Naive thymus-derived CD8-positive, alpha-beta T cell (primary cell): Measurements from ENCODE around the gene PTK7. TPM values are rescaled to one million over a fixed set of nuclear protein-coding genes. Genes with fewer than 3 reads are reported as not detected.
A peak's percentile ranks its signal among the peaks of the same experiment; 100 is the strongest.
"Not testable (repeated sequence)": the region's sequence is repeated elsewhere in the genome, so short reads cannot be mapped to it uniquely, and the experiment has no call there.

Source experiments
- ATAC-seq, 2 donors: fragments of 150-1000 bp; cut with Tn5 transposase in 1 of 2; sonication (Bioruptor Pico), chemical (Tn5 transposase) in 1 of 2; 1 replicate in 1 of 2; 2 replicates in 1 of 2; pipeline ENCODE4 v1.10.0; 2021; ENCODE audit warnings: mild to moderate bottlenecking in 2 of 2, moderate library complexity in 2 of 2
- POLR2A ChIA-PET: fragments of 350-600 bp; sonication (Branson Sonifier 250); formaldehyde crosslinking; loops from one replicate; lab custom pipeline; 2021; ENCODE audit warnings: antibody characterized with exemption; lab: Charles Lee
- DNase-seq, 10 donors: peaks; one replicate each; pipeline versions ENCODE4 v3.0.0 to v3.0.0-alpha.2; 2020 to 2022
- H3K27ac Mint-ChIP-seq, 10 donors: one replicate each; pipeline ENCODE4 v1.8.0; 2020 to 2022; ENCODE audit warnings: mild to moderate bottlenecking in 10 of 10, mixed read lengths in 10 of 10, moderate library complexity in 4 of 10, inconsistent platforms in 1 of 10
- H3K27me3 Mint-ChIP-seq, 5 donors: one replicate each; pipeline ENCODE4 v1.8.0; 2021 to 2022; ENCODE audit warnings: mixed read lengths in 5 of 5
- H3K36me3 Mint-ChIP-seq, 3 donors: one replicate each; pipeline ENCODE4 v1.8.0; 2020 to 2022; ENCODE audit warnings: mixed read lengths in 3 of 3, mild to moderate bottlenecking in 2 of 3, inconsistent platforms in 1 of 3
- H3K4me1 Mint-ChIP-seq, 4 donors: one replicate each; pipeline ENCODE4 v1.8.0; 2021 to 2022; ENCODE audit warnings: mixed read lengths in 4 of 4
- H3K4me3 Mint-ChIP-seq, 10 donors: one replicate each; pipeline ENCODE4 v1.8.0; 2020 to 2022; ENCODE audit warnings: mild to moderate bottlenecking in 10 of 10, mixed read lengths in 10 of 10, moderate library complexity in 6 of 10, inconsistent platforms in 1 of 10
- H3K9me3 Mint-ChIP-seq, 9 donors: one replicate each; pipeline ENCODE4 v1.8.0; 2020 to 2022; ENCODE audit warnings: mixed read lengths in 9 of 9, mild to moderate bottlenecking in 3 of 9, inconsistent platforms in 1 of 9, moderate library complexity in 1 of 9
- polyA plus RNA-seq, 3 donors: library from polyadenylated mRNA; unstranded; fragments of 300-500 nt; fragmentation: Illumina TruSeq; gene quantifications; one replicate each; pipeline ENCODE4 v1.2.3, GENCODE V29; 2021
- total RNA-seq, 8 experiments: library from RNA in 2 of 8; stranded (reverse) in 2 of 8; gene quantifications; one replicate each; pipeline ENCODE4 v1.2.3 and lab custom pipeline; 2021 to 2026

PTK7 gene
- total and polyA plus RNA-seq, 5 experiments from 2014 or later: 6.5 to 22.2 (median 14.8) TPM; not detected in 1

- Mint-ChIP-seq H3K4me1 (peaks cover 5 to 11% (median 9%) of the 10 kb centered on the region in 4 donors), H3K36me3 (peaks cover 0 to 32% (median 17%) of the 10 kb centered on the region in 3 donors), H3K27me3 (peaks cover 8 to 23% (median 13%) of the 10 kb centered on the region in 5 donors), H3K27ac (peak overlapping the region in 1 of 10 donors; percentile 27), H3K9me3 (no peaks in the 10 kb centered on the region), H3K4me3 (peak overlapping the region; percentile 55 to 79 (median 66))
- ATAC-seq: peak; percentile 29 to 51
- POLR2A ChIA-PET: interaction anchor here (0.6 to 0.7 kb wide), 2 partner anchors 12 to 997 kb away, joined by 3 to 5 read pairs; no protein-coding TSS in a partner anchor
- peak in 3 of 10 donors; percentile 13 to 43 (median 33) for DNase-seq
These were observed 584 bp downstream of the PTK7 start for GRCh38 chr6:43076464-43077332.

GRCh38 chr6:43077333-43077809 lies 1.3 kb downstream of the PTK7 start:
- Mint-ChIP-seq H3K9me3 (no peaks in the 10 kb centered on the region), H3K4me3 (peak overlapping the region; percentile 55 to 79 (median 66)), H3K27me3 (peaks cover 8 to 23% (median 13%) of the 10 kb centered on the region in 5 donors), H3K27ac (peak overlapping the region in 1 of 10 donors; percentile 15), H3K4me1 (peaks cover 3 to 11% (median 9%) of the 10 kb centered on the region in 4 donors), H3K36me3 (peaks cover 0 to 26% (median 10%) of the 10 kb centered on the region in 3 donors)
- ATAC-seq (no peak), DNase-seq (peak in 1 of 10 donors; percentile 59)
- POLR2A ChIA-PET: interaction anchor here (0.7 kb wide), 1 partner anchor 13 kb away, joined by 3 read pairs; no protein-coding TSS in a partner anchor

GRCh38 chr6:43077981-43078511 lies 1.9 kb downstream of the PTK7 start:
- H3K9me3 Mint-ChIP-seq: no peaks in the 10 kb centered on the region
- peak in 1 of 10 donors; percentile 36 for DNase-seq
- H3K36me3 Mint-ChIP-seq: peaks cover 0 to 19% (median 4%) of the 10 kb centered on the region in 3 donors
- H3K27me3 Mint-ChIP-seq: peaks cover 8 to 23% (median 13%) of the 10 kb centered on the region in 5 donors
- peak overlapping the region in 9 of 10 donors; percentile 3 to 77 (median 64) for H3K4me3 Mint-ChIP-seq
- ATAC-seq: no peak
- H3K27ac Mint-ChIP-seq: peak overlapping the region in 3 of 10 donors; percentile 3 to 15 (median 5)
- H3K4me1 Mint-ChIP-seq: peaks cover 3 to 11% (median 9%) of the 10 kb centered on the region in 4 donors
- POLR2A ChIA-PET: no interaction called here

- POLR2A ChIA-PET: no interaction called here
- Mint-ChIP-seq H3K9me3 (no peaks in the 10 kb centered on the region), H3K4me1 (peaks cover 3 to 11% (median 9%) of the 10 kb centered on the region in 4 donors), H3K27me3 (peaks cover 8 to 23% (median 13%) of the 10 kb centered on the region in 5 donors), H3K4me3 (peak overlapping the region in 1 of 10 donors; percentile 8), H3K27ac (no peak overlapping the region), H3K36me3 (peaks cover 0 to 12% (median 0%) of the 10 kb centered on the region in 3 donors)
- DNase-seq (peak in 1 of 10 donors; percentile 19), ATAC-seq (no peak)
These were observed 2.6 kb downstream of the PTK7 start for GRCh38 chr6:43078691-43079090.

GRCh38 chr6:43081043-43081442 lies 4.9 kb downstream of the PTK7 start:
- POLR2A ChIA-PET: interaction anchor here (0.5 kb wide), 1 partner anchor 226 kb away, joined by 3 read pairs; no protein-coding TSS in a partner anchor
- no peaks in the 10 kb centered on the region for H3K36me3 Mint-ChIP-seq
- H3K27me3 Mint-ChIP-seq: peaks cover 8 to 18% (median 13%) of the 10 kb centered on the region in 5 donors
- no peak for DNase-seq
- H3K9me3 Mint-ChIP-seq: no peaks in the 10 kb centered on the region
- no peak overlapping the region for H3K4me3 Mint-ChIP-seq
- no peak for ATAC-seq
- H3K27ac Mint-ChIP-seq: no peak overlapping the region
- H3K4me1 Mint-ChIP-seq: peaks cover 3 to 9% (median 7%) of the 10 kb centered on the region in 4 donors

- H3K4me3 Mint-ChIP-seq, DNase-seq, ATAC-seq, H3K4me1 Mint-ChIP-seq, H3K9me3 Mint-ChIP-seq, POLR2A ChIA-PET, H3K36me3 Mint-ChIP-seq: not testable (repeated sequence)
- Mint-ChIP-seq H3K27me3 (peaks cover 8 to 14% (median 13%) of the 10 kb centered on the region in 5 donors), H3K27ac (peak overlapping the region in 1 of 10 donors; percentile 73)
These were observed 5.8 kb downstream of the PTK7 start for GRCh38 chr6:43081922-43082321.

- Mint-ChIP-seq H3K36me3 (no peaks in the 10 kb centered on the region), H3K27me3 (peaks cover 2 to 8% (median 5%) of the 10 kb centered on the region in 5 donors), H3K4me1 (peaks cover 1 to 3% (median 2%) of the 10 kb centered on the region in 4 donors), H3K4me3 (no peak overlapping the region), H3K9me3 (no peaks in the 10 kb centered on the region), H3K27ac (no peak overlapping the region)
- no peak for DNase-seq
- no peak for ATAC-seq
- POLR2A ChIA-PET: interaction anchor here (0.6 kb wide), 1 partner anchor 466 kb away, joined by 3 read pairs; no protein-coding TSS in a partner anchor
These were observed 6.9 kb downstream of the PTK7 start for GRCh38 chr6:43082806-43083655.

GRCh38 chr6:43086022-43086658 lies 10.0 kb downstream of the PTK7 start:
- no peaks in the 10 kb centered on the region for H3K36me3 Mint-ChIP-seq
- H3K4me3 Mint-ChIP-seq: no peak overlapping the region
- peaks cover 0 to 3% (median 0%) of the 10 kb centered on the region in 5 donors for H3K27me3 Mint-ChIP-seq
- H3K27ac Mint-ChIP-seq: no peak overlapping the region
- no peak for ATAC-seq
- H3K9me3 Mint-ChIP-seq: no peaks in the 10 kb centered on the region
- peaks cover 0 to under 1% (median 0%) of the 10 kb centered on the region in 4 donors for H3K4me1 Mint-ChIP-seq
- POLR2A ChIA-PET: no interaction called here
- no peak for DNase-seq

GRCh38 chr6:43088654-43089056 lies 12.5 kb downstream of the PTK7 start:
- Mint-ChIP-seq H3K9me3 (no peaks in the 10 kb centered on the region), H3K4me1 (peaks cover 0 to 11% (median 7%) of the 10 kb centered on the region in 4 donors), H3K4me3 (no peak overlapping the region), H3K27ac (no peak overlapping the region), H3K36me3 (no peaks in the 10 kb centered on the region), H3K27me3 (peaks cover 0 to 3% (median 0%) of the 10 kb centered on the region in 5 donors)
- DNase-seq (no peak), ATAC-seq (no peak)
- POLR2A ChIA-PET: no interaction called here

GRCh38 chr6:43089467-43089866 lies 13.4 kb downstream of the PTK7 start:
- Mint-ChIP-seq H3K27me3 (peaks cover 0 to 2% (median 0%) of the 10 kb centered on the region in 5 donors), H3K4me3 (no peak overlapping the region), H3K9me3 (no peaks in the 10 kb centered on the region), H3K4me1 (peaks cover 2 to 16% (median 12%) of the 10 kb centered on the region in 4 donors), H3K27ac (peak overlapping the region in 1 of 10 donors; percentile 46), H3K36me3 (no peaks in the 10 kb centered on the region)
- POLR2A ChIA-PET: interaction anchor here (0.5 to 1.6 kb wide), 2 partner anchors 10 to 36 kb away, joined by 3 read pairs; partner anchors contain the start of gene CUL7
- DNase-seq (no peak), ATAC-seq (no peak)

- Mint-ChIP-seq H3K9me3 (no peaks in the 10 kb centered on the region), H3K27me3 (no peaks in the 10 kb centered on the region), H3K27ac (no peak overlapping the region), H3K4me3 (no peak overlapping the region), H3K36me3 (no peaks in the 10 kb centered on the region), H3K4me1 (peaks cover 2 to 16% (median 12%) of the 10 kb centered on the region in 4 donors)
- DNase-seq (no peak), ATAC-seq (no peak)
- POLR2A ChIA-PET: interaction anchor here (0.5 to 1.6 kb wide), 2 partner anchors 10 to 37 kb away, joined by 3 read pairs; partner anchors contain the start of gene CUL7
These were observed 13.9 kb downstream of the PTK7 start for GRCh38 chr6:43089874-43090558.
